ENCODE results near the gene FES.

The FES gene

DNA sequence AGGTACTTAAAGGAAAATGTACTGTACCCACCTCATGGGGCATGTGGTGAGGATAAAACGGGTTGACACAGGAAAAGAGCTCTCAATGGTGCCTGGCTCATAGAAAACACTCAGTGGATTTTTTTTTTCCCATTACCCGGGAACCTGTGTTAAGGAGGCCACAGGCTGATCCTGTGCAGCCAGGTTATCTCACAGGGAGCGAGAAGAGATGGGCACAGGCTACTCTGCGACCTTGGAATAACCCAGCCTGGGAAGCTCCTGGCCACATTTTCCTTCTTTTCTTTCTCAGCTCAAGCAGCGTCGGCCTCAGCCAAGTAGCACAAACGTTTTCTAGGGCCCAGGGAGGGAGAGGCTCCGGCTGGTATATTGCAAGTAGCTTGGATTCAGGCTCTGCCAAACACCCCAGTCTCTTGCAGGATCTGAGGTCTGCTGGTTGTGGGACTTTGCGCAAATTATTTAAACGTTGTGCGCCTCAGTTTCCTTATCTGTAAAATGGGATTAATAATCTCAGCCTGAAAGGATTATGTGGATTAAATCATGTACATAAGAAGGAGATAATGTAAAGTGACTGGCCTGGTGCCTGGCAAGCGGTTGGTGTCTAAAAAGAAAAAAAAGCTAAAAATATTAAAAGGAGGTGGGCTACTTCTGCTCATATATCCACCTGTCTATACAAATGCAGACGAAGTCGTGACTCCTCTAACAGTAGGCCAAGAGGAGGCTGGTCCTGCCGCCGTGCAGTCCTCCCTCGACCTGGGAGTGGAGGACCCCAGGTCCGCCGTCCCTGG is 13.8 kb upstream of the FES start:
- in situ Hi-C loops (cut with HindIII; ENCODE audit: low sequenced_read_pairs): no loop called here
- DNase-seq (ENCODE audit: low read depth): no peak
- peak overlapping the region; percentile 64 for H3K4me3 ChIP-seq (ENCODE audit: low read depth, low read length)
- TF ChIP-seq, protein P1, sequence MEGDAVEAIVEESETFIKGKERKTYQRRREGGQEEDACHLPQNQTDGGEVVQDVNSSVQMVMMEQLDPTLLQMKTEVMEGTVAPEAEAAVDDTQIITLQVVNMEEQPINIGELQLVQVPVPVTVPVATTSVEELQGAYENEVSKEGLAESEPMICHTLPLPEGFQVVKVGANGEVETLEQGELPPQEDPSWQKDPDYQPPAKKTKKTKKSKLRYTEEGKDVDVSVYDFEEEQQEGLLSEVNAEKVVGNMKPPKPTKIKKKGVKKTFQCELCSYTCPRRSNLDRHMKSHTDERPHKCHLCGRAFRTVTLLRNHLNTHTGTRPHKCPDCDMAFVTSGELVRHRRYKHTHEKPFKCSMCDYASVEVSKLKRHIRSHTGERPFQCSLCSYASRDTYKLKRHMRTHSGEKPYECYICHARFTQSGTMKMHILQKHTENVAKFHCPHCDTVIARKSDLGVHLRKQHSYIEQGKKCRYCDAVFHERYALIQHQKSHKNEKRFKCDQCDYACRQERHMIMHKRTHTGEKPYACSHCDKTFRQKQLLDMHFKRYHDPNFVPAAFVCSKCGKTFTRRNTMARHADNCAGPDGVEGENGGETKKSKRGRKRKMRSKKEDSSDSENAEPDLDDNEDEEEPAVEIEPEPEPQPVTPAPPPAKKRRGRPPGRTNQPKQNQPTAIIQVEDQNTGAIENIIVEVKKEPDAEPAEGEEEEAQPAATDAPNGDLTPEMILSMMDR (IDR thresholded peaks at IDR 0.05; ENCODE audit: low read depth, low read length, missing control alignments): no peak

- in situ Hi-C loops (cut with HindIII; ENCODE audit: low sequenced_read_pairs): no loop called here
- H3K4me3 ChIP-seq (ENCODE audit: low read depth, low read length): peak overlapping the region; percentile 64
- DNase-seq (ENCODE audit: low read depth): no peak
- TF ChIP-seq, protein P1 (IDR thresholded peaks at IDR 0.05; ENCODE audit: low read depth, low read length, missing control alignments): no peak
Measured at GRCh38 chr15:90871139-90871715, 13.1 kb upstream of the FES start.

- in situ Hi-C loops (cut with HindIII; ENCODE audit: low sequenced_read_pairs): no loop called here
- TF ChIP-seq, protein P1 (IDR thresholded peaks at IDR 0.05; ENCODE audit: low read depth, low read length, missing control alignments): no peak
- DNase-seq (ENCODE audit: low read depth): no peak
Measured at GRCh38 chr15:90871716-90872485, 12.4 kb upstream of the FES start.

GRCh38 chr15:90872486-90873184 is 11.7 kb upstream of the FES start:
- in situ Hi-C loops (cut with HindIII; ENCODE audit: low sequenced_read_pairs): no loop called here
- peak overlapping the region; percentile 64 for H3K4me3 ChIP-seq (ENCODE audit: low read depth, low read length)
- DNase-seq (ENCODE audit: low read depth): peak; percentile 53
- TF ChIP-seq, protein P1 (IDR thresholded peaks at IDR 0.05; ENCODE audit: low read depth, low read length, missing control alignments): no peak

More at GRCh38 chr15:90871716-90872485, 12.4 kb upstream of the FES start:
- H3K4me3 ChIP-seq (ENCODE audit: low read depth, low read length): peak overlapping the region; percentile 64

DNA sequence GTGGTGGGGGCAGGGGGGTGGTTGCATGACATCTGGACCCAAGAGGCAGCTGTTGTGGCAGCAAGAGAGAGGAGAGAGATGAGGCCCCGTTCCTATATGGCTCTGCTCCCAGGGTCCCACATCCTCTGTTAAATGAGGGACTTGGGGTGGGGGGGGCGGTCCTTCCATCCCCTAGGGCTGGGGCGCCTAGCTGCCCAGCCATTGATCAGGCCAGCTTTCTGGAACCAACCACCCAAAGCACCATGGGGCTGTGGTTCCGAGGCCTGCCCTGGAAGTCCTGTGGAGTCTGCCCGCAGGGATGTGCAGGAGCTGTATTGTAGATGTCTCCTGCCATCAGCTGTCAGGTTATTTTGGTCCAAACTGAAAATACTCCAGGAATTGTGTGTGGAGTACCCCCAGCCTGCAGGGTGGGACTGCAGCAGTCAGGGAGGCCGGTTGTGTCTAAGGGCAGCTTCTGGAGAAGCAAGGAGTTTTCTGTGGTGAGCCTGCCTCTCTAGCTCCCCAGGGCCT is 10.8 kb upstream of the FES start:
- no peak for DNase-seq (ENCODE audit: low read depth)
- peak overlapping the region; percentile 64 for H3K4me3 ChIP-seq (ENCODE audit: low read depth, low read length)
- TF ChIP-seq, protein P1 (IDR thresholded peaks at IDR 0.05; ENCODE audit: low read depth, low read length, missing control alignments): no peak
- in situ Hi-C loops (cut with HindIII; ENCODE audit: low sequenced_read_pairs): no loop called here
